Stimulated activated CD8-positive, alpha-beta memory T cell treated with anti-CD3 and anti-CD28 coated beads, Interleukin-2, amount 100 ng/mL, for 48 hours (primary cell): ENCODE results near the gene CHST1.

Experiments
- DNase-seq, 2 donors: peaks; one replicate each; pipeline ENCODE4 v3.0.0-alpha.2; 2020; ENCODE audit warnings: low read depth in 2 of 2

The CHST1 gene

DNA sequence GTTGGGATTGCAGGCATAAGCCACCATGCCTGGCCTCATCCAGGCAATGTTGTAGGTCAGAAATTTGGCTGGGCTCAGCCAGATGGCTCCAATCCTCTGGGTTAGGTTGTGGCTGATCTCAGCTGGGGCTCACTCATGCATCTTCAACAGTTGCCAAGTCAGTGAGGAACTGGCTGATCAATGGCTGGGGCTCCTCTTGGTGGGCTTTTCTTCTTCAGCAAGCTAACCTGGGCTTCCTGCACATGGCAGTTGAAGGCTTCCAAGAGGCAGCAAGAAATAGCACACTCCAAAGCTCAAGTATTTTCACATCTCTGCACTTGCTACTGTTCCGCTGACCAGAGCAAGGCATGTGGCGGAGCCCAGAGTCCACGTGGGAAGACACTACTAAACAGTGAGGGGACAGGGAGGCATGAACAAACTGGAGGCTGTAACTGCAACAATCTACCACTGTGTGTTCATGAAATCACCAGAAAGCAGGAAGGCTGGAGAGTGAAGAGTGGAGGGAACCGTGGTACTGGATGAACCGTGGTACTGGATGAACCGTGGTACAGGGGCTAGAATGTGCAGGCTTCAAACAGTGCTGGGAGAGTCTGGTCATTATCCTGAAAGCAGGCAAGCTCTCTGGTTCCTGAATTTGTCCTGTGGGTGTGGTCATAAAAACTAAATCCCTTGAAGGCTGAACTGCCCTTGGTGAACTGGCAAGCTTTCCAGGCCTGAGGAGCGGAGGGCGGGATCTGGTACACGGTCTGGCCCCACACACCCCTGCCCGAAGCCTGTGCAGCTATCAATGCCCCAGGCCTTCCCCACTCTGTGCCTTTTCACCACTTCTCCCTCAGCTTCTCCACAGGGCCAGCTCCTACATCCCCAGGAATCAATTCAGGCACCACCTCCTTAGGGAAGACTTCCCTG is 20.2 kb downstream of the CHST1 start:
- no peak for DNase-seq

DNA sequence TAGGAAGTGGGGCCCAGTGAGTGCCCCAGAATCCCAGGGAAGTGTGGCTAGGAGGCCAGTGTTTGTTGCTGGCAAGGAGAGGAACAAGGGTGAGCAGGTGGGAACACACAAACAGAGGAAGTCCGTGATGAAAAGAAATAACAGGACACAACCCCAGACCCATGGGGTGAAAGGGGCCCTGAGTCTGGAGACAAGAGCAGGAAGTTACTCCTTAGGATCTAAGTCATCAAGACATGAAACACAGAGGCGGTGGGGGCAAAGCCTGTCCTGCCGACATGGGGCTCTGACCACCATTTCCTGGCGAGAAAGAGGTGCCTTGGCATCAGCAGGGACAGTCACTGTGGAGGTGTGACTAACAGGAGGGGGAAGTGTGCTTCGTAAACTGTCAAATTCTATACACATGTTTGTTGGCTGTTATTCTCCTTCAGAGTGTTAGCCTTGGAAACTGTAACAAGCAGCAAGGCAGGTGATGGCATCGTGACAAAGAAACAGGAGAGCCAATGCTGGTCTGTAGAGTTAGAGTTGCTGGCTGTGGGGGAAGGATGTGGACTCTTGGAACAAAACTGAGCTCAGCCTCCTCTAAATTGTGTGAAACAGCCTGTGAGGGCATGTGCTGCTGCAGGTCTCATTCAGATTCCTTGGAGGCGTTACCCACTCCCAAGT is 21.7 kb downstream of the CHST1 start:
- DNase-seq = no peak

DNA sequence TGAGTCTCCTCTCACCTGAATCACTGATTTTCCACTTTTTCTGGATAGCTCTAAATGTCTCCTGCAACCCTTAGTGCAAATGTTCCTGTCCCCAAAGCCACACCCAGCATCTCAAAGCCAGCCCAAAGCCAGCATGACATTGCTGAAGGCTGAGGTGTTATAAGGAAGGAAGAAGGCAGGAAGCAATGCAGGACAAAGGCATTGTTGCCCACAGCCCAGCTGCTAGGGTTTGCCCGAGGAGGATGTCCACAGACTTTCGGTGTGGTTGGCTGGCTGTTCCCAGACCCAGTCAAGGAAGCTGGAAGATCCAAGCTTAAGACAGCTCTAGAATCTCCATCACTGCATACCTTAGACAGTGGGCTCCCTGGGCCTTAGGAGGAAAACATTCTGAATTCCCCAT is 23.5 kb downstream of the CHST1 start:
- no peak for DNase-seq

DNA sequence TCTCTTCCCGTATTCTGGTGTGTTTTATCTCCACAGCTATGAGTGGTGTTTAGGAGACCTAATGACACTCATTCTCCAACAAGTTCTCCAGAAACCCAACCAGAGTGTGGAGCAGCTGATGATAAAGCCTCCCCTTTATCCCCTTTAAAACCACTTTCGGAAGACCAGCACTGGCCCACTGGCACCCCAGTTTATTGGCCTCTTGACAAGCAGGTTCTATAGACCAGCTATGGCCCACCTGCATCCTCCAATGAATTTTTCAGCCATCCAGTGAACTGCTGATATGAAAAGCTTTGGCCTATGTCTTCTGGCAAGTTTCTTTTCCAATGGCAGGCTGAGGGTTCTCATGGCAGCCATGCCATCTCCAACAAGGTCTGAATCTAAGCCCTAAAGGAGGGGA is 27.4 kb downstream of the CHST1 start:
- no peak for DNase-seq

DNA sequence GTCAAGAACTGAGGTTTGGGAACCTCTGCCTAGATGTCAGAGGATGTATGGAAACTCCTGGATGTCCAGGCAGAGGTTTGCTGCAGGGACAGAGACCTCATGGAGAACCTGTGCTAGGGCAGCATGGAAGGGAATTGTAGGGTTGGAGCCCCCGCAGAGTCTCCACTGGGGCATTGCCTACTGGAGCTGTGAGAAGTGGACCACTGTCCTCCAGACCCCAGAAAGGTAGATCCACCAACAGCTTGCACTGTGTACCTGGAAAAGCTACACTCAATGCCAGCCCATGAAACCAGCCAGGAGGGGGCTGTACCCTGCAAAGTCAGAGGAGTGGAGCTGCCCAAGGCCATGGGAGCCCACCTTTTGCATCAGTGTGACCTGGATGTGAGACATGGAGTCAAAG is 29.5 kb downstream of the CHST1 start:
- DNase-seq = no peak

DNA sequence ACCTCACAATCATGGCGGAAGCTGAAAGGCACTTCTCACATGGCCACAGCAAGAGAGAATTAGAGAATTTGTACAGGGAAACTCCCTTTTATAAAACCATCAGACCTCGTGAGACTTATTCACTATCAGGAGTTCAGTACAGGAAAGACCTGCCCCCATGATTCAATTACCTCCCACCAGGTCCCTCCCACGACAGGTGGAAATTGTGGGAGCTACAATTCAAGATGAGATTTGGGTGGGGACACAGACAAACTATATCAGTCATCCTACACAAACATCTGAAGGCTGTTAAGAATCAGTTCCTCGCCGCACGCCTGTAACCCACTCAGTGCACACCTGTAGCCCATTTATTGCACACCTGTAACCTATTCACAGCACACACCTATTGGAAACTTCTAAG is 39.8 kb downstream of the CHST1 start:
- DNase-seq = no peak

DNA sequence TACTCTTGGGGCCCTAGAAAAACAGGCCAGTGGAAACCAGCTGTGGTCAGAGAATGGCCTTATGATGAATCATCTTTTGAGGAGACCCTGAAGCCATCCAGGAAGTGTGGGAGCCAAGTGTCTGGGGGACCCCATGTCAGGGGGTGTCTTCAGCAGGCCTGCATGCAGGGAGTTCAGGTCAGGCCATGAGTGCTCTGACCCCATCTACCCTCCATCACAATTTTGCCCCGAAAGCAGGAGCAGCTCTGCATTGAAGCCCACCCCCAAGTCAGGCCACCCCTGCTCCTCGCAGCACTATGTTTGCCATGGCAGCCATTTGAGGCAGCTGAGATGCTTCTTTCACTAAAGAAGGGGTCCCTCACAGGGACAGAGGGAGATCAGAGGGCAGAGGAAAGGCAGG is 41.3 kb downstream of the CHST1 start:
- no peak for DNase-seq

DNA sequence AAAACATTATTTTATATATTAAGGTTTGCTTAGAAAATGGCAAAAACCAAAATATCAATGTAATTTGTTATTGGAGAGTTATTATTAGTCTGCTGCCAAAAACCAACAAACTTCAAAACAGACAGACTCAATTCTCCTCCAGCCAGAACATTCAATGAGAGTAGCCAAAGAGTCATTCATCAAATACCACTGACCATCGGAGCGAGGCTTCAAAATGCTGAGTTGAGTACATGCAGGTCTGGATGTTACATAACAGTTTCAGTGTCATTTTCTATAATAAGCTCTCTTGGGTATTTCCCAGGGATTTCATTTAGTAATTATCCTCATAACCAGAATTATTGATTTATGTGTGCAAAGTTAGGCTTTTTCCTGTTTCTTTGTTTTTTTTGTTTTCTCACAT is 42.6 kb downstream of the CHST1 start:
- no peak for DNase-seq

DNA sequence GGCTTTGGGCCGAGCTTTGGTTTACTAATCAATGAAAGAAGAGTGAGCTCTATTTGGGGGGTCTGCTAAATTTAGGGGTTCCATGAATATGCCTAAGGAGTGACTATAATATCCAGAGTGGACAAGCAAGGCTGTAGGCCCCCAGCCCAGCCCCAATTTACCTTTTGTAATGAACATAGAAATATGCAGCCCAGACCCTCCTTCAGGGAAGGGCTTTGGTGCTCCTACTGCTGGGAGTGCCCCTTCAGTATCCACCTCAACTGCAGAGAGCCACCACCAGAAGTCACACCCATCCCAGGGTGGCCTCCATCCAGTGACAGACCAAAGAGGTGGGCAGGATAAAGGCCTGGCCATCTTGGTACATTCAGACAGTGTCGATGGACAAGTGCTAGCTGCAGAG is 43.1 kb downstream of the CHST1 start:
- no peak for DNase-seq

DNA sequence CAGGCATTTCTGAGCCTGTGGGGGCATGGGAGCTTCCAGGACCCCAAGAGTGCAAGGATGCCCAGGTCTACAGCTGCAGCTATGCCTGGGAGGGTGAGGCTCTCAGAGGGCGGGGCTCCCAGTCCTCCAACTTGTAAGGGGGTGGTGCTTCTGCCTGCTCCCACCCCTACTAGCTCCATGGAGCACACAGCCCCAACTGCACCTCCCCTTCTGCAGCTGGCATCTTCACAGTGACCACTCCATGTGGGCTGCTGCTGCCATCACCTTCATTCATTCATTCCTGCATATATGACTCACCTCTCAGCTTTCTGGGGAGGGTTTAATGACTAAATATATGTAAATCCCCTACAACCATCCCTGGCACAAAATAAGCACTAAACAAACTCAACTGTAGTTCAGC is 43.8 kb downstream of the CHST1 start:
- no peak for DNase-seq

DNA sequence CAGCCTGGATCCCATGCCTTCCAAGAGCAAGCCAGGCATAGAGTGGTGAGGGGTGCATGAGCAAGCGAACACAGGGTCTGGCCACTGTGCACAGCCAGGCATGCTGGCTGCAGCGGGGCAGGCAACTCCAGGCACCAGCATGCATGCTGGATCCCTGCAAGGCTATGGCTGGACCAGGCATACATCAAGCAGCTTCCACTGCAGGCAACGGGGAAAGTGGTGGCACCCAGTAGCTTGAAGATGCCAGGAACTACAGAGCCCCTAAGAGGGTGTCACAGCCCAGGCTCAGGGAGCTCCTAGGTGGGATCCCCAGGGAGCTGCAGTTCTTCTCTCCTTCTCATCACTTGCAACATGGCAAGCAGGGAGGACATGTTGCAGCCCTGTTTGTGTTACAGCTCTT is 45.2 kb downstream of the CHST1 start:
- DNase-seq = no peak

DNA sequence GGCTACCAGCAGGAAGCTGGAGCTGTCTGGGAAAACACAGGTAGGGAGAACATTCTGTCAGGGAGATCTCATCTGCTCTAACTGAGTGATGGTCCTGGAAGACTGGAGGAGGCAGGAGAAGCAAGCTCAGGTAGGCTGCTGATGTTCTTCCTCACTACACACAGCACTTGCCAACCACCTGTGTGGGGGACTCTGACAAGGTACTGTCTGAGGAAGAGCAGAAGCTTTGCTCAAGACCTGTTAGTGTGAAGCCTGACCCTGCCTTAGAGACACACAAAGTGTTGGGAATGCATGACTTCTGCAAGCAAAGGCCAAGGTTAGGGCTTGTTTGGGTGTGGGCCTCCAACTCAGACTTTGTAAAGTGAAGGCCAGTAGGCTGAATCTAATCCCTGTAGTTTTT is 46.5 kb downstream of the CHST1 start:
- DNase-seq = no peak

DNA sequence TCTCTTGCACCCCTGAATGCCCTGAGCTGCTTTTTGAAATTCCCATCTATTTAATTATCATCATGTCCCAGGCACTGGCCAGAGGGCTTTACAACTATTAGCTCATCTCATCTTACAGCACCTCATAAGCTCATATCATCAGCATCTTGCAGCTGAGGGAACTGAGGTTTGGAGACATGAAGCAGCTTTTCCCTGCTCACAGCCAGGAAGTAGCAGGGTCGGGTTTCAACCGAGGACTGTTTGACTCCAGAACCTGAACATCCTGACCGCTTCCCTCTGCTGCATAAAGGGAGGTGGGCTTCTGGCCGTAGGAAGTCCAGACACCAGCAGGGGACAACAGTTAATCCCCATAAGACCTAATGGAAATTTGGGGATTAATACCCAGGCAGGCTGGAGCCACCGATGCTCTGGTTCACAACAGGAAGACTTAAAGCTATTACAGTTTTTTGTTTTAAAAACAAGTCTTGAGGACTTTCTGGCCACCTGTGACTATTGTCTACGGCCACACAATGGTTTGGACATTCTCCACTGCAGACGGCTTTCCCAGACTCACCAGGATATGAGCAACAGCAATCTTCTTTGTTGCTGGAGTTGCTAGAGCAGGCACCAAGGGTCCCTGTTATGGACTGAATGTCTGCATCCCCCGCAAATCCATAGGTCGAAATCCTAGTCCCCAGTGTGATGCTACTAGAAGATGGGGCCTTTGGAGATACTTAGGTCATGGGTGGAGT is 47.4 kb downstream of the CHST1 start:
- no peak for DNase-seq

DNA sequence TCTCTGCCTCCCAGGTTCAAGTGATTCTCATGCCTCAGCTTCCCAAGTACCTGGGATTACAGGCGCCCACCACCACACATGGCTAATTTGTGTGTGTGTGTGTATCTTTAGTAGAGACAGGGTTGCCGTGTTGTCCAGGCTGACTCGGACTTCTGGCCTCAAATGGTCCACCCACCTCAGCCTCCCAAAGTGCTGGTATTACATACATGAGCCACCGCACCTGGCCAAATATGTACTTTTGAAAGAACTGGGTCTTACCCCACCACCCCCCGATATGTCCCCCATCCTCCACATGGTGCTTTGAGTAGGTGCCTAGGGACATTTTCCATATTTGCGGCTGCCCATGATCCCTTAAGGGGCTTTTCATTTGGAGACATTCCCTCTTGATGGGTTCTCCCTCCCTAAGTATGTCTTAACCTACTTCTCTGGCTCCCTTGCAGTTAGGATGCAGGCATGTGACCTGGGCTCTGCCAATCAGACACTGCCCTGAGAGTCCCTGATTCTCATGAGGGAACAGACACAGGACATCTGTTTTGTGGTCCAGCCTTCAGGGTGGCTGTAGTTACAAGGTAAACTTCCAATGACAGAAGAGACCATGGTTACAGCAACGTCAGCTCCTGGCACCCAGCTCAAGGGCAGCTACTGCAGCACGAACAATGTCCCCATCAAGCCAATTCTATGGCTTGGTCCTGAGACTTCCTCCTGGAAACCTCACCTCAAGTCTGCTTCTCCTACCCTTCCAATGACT is 48.4 kb downstream of the CHST1 start:
- DNase-seq = no peak

DNA sequence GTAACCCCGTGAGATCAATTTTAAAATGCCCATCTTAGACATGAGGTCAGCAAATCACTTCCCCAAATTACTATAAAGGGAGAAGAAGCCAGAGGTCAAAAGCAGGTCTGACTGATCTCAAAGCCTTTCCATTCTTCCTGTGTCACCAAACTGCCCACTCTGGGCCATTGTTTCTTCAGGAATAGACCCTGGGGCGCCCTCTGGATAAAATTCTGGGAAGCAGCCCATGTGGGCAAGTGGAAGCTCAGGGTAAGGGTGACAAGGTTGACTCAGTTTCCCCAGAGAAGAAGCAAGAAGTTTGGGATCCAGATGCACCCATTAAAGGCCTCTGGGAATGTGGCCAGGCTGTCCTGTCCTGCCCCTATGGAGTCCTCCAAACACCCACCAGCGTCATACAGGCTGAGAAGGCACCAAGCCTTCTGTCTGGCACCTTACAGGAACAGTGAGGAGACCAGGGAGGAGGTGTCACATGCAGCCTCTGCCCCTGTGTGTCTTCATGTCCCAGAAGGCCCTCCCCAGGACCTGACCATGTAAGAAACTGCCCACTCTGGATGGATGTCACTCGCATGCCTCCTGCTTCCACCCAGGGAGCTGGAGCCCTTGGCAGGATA is 50.1 kb downstream of the CHST1 start:
- no peak for DNase-seq

DNA sequence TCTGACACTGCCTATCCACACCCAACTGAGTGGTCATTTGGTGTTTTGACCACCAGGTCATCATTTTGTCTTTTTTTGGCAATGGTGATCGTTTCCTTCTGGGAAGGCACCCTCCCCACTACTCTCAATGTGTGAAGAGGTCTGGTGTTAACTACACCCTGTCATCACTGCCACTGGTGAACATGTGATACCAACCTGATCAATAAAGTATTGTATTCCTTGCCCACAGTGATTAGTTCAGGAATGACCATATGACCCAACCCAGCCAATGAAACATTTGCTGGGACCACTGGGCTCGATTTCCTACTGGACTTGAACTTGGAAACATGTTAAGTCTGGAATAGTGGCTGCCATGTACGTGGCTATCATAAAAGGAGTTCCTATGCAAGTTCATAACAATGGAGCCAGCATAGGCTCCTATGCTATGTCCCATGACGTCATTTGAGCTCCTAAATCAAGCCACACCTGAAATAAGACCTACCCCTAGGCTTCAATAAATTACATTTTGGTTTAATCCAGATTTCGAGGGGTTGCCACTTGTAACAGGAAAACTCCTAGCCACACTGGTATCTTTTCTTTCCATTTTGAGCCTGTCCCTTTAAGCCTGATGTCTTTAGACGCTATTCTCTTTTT is 51.1 kb downstream of the CHST1 start:
- DNase-seq = no peak

DNA sequence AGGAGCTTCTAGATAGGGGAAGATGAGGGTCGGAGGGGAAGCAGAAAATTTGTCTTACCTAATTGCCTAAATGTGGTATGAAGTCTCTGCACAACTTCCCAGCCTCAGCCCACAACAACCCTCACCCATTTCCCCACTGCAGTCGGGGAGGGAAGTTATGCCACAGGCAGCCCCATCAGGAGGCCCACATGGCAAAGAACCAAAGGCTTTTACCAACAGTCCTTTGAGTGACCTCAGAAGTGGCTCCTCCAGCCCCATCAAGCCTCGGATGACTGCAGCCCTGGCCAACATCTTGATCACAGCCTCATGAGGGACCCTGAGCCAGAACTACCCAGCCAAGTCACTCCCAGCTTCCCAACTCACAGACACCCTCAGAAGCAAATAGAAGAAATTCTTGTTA is 54.8 kb downstream of the CHST1 start:
- no peak for DNase-seq

DNA sequence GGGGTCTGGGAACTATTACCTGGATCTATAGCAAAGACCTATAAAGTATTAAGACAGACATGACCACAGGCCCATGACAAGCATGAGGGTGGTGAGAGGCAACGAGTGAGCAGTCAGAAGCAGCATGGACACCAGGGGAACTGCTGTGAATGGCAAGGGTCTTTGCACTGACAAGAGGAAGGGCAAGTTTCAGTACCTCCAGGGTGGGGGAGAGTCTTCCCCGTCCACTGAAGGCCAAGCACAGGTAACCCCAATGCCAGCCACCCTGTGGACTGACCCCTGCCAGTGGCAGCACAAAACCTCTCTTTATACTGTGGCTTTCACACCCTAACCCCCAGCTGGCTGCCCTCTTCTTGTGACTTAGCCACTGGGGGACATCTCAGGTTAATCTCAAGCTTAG is 55.5 kb downstream of the CHST1 start:
- DNase-seq = no peak

DNA sequence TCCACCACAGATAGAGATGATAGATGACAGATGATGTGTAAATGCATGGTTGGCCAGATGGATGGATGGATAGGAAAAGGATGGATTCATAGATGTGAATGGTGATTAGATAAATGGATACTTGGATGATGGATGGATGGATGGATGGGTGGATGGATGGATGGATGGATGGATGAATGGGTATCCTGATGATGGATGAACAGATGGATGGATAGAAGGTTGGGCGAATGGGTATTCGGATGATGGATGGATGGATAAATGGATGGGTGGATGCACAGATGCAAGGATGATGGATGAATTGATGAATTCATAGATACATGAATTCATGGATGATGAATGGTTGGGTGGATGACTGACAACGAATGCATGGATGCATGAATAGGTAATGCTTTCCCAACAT is 56.1 kb downstream of the CHST1 start:
- DNase-seq = no peak

DNA sequence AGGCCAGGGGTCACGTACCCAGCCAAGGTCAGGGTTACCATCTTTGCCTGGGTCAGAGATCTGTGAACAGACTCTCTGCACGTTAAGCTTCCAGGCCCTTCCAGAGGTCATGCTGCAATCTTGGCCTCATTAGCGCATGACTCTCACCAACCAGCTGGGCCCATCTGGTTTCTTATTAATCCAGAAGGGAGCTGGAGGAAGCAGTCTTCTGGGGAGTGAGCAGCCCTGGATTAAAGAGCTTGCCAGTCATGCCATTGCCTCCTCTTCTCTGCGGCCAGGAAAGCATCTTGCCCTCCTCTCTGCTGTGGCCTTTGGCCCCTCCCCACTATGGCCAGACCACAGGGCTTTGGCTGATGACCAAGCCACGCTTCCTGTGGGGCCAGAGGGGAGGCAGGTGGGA is 57.4 kb downstream of the CHST1 start:
- DNase-seq = no peak
